Measurements from ENCODE around the gene ARFIP1. TPM values are rescaled to one million over a fixed set of nuclear protein-coding genes. Genes with fewer than 3 reads are reported as not detected.

Gene ARFIP1
- total and polyA plus RNA-seq, 9 of the 15 experiments (the other 6 are each of a cell fraction or from before 2014, with no cell fraction given): 14.1 to 25.1 (median 20.9) TPM

- no peak overlapping the region for H3K4me3 ChIP-seq
- TF ChIP-seq ETS2 (tag; IDR thresholded peaks at IDR 0.05; ENCODE audit: borderline replicate concordance, poor library complexity, severe bottlenecking) (no peak), FOXM1 (IDR thresholded peaks at IDR 0.05; ENCODE audit: low read depth) (no peak), FOXM1 (CRISPR knock-in tag; IDR thresholded peaks at IDR 0.05; ENCODE audit: low read depth) (no peak), RBM14 (IDR thresholded peaks at IDR 0.05; ENCODE audit: borderline replicate concordance, insufficient read depth, low read depth, low read length) (no peak), MTA1 (IDR thresholded peaks at IDR 0.05; ENCODE audit: borderline replicate concordance) (no peak), NEUROD1 (IDR thresholded peaks at IDR 0.05; ENCODE audit: borderline replicate concordance, low read depth, low read length, partially characterized antibody) (no peak), KLF10 (CRISPR knock-in tag; IDR thresholded peaks at IDR 0.05) (no peak), ZNF146 (CRISPR knock-in tag; IDR thresholded peaks at IDR 0.05; ENCODE audit: unreplicated experiment) (no peak), PTTG1 (tag; IDR thresholded peaks at IDR 0.05; ENCODE audit: low read depth) (no peak), GATA2 (CRISPR knock-in tag; IDR thresholded peaks at IDR 0.05) (no peak), TEAD1 (CRISPR knock-in tag; IDR thresholded peaks at IDR 0.05) (no peak), FOXA1 (IDR thresholded peaks at IDR 0.05; ENCODE audit: borderline replicate concordance) (no peak)
- TF ChIP-seq, protein P1, sequence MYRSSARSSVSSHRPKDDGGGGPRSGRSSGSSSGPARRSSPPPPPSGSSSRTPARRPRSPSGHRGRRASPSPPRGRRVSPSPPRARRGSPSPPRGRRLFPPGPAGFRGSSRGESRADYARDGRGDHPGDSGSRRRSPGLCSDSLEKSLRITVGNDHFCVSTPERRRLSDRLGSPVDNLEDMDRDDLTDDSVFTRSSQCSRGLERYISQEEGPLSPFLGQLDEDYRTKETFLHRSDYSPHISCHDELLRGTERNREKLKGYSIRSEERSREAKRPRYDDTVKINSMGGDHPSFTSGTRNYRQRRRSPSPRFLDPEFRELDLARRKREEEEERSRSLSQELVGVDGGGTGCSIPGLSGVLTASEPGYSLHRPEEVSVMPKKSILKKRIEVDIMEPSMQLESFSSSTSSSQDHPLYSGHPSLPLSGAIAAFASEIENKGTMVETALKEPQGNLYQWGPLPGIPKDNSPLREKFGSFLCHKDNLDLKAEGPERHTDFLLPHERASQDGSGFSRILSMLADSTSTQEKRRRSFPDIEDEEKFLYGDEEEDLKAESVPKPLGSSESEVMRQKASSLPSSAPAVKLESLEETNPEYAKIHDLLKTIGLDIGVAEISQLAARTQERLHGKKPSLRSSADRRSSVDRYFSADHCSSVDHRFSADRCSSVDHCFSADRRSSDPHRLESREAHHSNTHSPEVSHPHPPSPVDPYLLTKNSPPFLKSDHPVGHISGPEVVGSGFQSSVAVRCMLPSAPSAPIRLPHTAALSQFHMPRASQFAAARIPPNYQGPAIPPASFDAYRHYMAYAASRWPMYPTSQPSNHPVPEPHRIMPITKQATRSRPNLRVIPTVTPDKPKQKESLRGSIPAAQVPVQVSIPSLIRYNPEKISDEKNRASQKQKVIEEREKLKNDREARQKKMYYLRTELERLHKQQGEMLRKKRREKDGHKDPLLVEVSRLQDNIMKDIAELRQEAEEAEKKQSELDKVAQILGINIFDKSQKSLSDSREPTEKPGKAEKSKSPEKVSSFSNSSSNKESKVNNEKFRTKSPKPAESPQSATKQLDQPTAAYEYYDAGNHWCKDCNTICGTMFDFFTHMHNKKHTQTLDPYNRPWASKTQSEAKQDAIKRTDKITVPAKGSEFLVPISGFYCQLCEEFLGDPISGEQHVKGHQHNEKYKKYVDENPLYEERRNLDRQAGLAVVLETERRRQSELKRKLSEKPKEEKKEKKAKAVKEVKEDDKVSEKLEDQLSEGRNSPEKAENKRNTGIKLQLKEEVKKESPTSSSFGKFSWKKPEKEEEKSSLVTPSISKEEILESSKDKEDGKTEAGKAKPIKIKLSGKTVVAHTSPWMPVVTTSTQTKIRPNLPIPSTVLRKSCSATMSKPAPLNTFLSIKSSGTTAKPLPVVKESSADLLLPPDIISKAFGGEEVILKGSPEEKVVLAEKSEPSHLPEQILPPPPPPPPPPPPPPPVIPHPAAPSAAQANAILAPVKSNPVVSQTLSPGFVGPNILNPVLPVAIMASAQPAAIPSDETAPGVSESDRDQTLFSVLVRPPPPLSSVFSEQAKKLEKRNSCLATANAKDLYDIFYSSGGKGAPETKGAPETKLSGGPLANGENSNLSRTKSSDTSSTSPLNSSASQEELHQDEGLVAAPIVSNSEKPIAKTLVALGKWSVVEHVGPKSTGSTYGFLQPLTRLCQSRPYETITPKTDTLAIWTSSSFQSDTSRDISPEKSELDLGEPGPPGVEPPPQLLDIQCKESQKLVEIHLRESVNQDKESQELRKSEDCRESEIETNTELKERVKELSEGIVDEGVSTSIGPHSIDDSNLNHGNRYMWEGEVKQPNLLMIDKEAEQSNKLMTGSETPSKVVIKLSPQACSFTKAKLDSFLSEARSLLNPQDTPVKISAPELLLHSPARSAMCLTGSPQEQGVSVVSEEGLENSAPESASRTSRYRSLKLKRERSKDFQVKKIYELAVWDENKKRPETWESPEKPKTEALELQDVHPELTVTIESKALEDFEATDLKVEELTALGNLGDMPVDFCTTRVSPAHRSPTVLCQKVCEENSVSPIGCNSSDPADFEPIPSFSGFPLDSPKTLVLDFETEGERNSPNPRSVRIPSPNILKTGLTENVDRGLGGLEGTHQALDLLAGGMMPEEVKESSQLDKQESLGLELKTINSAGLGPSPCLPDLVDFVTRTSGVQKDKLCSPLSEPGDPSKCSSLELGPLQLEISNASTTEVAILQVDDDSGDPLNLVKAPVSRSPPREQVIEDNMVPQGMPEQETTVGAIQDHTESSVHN (IDR thresholded peaks at IDR 0.05; ENCODE audit: borderline replicate concordance in 1 of 2, low read depth in 1 of 2): no peak
- TF ChIP-seq, protein P2, sequence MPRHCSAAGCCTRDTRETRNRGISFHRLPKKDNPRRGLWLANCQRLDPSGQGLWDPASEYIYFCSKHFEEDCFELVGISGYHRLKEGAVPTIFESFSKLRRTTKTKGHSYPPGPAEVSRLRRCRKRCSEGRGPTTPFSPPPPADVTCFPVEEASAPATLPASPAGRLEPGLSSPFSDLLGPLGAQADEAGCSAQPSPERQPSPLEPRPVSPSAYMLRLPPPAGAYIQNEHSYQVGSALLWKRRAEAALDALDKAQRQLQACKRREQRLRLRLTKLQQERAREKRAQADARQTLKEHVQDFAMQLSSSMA (CRISPR knock-in tag; IDR thresholded peaks at IDR 0.05): no peak
- peaks cover 3 to 26% of the 10 kb centered on the region in 2 experiments; a peak in 4 of 5 replicates for H3K4me1 ChIP-seq (replicated peaks in 1 of 2; ENCODE audit: control insufficient read depth in 2 of 2, insufficient read depth in 2 of 2, low read length in 2 of 2)
- peaks cover 11% of the 10 kb centered on the region; the same call in 1 of the 2 replicates for H4K20me1 ChIP-seq (replicated peaks; ENCODE audit: control insufficient read depth, insufficient read depth, low read length)
- no peak overlapping the region for H3K9ac ChIP-seq (ENCODE audit: insufficient read depth in 1 of 2, low read depth in 2 of 2, low read length in 2 of 2)
- H3K79me2 ChIP-seq (ENCODE audit: control insufficient read depth, insufficient read depth, low read length): no peaks in the 10 kb centered on the region
- H2AFZ ChIP-seq (ENCODE audit: low read depth, low read length): no peak overlapping the region
- ChIA-PET POLR2A (no interaction called here), CTCF (ENCODE audit: low intra/inter-chr PET ratio) (no interaction called here)
- no peak for FAIRE-seq
- intact Hi-C loops (cut with micrococcal nuclease) (no loop called here), in situ Hi-C loops (cut with MboI) (no loop called here)
- WGBS (ENCODE audit: insufficient coverage, low coverage, missing lambda C conversion rate): 76% methylated on average over 2 of the region's 2 CpGs
- ATAC-seq: no peak
- H3K9me1 ChIP-seq (ENCODE audit: control insufficient read depth, insufficient read depth, low read length): no peaks in the 10 kb centered on the region
- no peaks in the 10 kb centered on the region for H3K36me3 ChIP-seq (ENCODE audit: control insufficient read depth, insufficient read depth, low read length)
- H3K27me3 ChIP-seq (ENCODE audit: control insufficient read depth in 2 of 2, insufficient read depth in 2 of 2, low read length in 2 of 2): peaks cover 17 to 54% of the 10 kb centered on the region in 2 experiments
- no peak overlapping the region for H3K27ac ChIP-seq (ENCODE audit: extremely low read depth, low read depth, low read length)
- H3K4me2 ChIP-seq (ENCODE audit: insufficient read depth, low read length): no peak overlapping the region
- H3K9me3 ChIP-seq (replicated peaks; ENCODE audit: control insufficient read depth, insufficient read depth, low read depth, low read length): no peaks in the 10 kb centered on the region
- no peak for DNase-seq (ENCODE audit: extremely low read depth in 1 of 4, low spot score in 3 of 4)
- BruUV-seq (replicated peaks): no TSS peak
Measured at GRCh38 chr4:152939621-152940020, 159.9 kb downstream of the ARFIP1 start.
